HG03108 (cell line): Measurements from ENCODE around the gene HSPA5.
A peak's percentile ranks its signal among the peaks of the same experiment; 100 is the strongest.
"Not testable (repeated sequence)": the region's sequence is repeated elsewhere in the genome, so short reads cannot be mapped to it uniquely, and the experiment has no call there.

ENCODE experiments used
- ATAC-seq: cut with Tn5 transposase; IDR thresholded peaks from one replicate; pipeline ENCODE4 v1.9.1; 2021; ENCODE audit warnings: moderate library complexity; ENCODE audit not compliant: unreplicated experiment

Gene HSPA5

DNA sequence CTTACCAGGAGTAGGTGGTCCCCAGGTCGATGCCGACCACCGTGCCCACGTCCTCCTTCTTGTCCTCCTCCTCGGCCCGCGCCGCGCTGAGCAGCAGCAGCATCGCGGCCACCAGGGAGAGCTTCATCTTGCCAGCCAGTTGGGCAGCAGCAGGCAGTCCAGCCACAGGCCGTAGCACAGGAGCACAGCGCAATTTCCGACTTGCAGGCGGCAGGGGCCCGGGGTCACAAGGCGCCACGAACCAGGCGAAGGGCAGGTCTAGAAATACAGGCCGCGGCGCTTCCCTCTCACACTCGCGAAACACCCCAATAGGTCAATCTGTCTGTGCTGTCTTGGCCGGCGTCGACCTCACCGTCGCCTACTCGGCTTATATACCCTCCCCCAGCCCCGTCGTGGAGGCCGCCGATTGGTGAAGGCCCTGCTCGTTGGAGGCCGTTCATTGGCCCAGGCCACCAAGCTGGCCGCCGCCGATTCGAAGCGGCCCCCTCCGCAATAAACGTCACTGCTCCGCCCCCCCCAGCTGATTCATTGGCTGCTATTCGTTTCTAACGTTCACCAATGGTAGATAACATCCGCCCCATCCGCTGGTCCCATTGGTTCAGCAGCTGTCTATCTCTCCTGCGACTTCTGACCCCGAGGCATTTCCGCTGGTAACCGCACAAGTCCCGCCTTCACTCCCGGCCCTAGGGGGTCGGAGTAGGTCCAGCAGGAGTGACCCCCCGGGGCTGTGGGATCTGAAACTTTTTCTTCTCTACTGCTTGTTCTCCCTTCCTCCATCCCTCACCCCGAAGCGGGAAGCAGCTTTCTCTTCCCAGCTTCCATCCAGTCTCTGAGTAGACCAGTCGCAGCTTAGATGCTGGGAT is at the start of gene HSPA5:
TSS of gene HSPA5 (minus strand) at position 344 of the 863 bp plus-strand sequence. CDS start at position 127, 217 bp downstream.
- ATAC-seq, result peak; percentile 90

DNA sequence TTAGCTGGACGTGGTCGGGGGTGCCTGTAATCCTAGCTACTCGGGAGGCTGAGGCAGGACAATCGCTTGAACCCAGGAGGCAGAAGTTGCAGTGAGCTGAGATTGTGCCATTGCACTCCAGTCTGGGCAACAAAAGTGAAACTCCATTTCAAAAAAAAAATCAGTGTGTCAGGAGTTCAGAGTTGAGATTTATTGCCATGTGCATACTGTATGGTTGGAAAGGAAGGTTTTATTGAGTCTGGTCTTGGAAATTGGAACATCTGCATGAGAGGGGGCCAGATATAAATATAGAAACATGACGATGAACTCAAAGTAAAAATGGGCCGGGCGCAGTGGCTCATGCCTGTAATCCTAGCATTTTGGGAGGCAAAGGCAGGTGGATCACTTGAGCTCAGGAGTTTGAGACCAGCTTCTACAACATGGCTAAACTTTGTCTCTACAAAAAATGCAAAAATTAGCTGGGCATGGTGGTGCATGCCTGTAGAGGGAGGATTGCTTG is 45.8 kb upstream of the HSPA5 start:
- ATAC-seq, result not testable (repeated sequence)

DNA sequence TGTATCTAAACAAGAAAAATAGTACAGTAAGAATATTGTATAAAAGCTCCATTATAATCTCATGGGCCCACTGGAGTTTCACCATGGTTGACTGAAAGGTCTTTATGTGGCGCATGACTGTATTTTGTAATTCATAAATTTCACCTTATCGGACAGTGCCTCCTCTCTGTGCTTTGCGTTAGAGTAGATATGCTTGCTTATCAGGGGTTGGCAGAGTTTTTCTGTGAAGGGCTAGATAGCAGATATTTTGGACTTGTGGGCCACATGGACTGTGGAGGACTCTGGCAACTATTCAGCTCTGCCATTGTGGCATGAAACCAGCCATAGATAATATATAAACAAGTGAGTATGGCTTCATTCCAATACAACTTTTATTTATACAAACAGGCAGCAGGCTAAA is 43.7 kb upstream of the HSPA5 start:
- ATAC-seq, result no peak

- no peak for ATAC-seq
Observed at GRCh38 chr9:125280945-125281344, 39.8 kb upstream of the HSPA5 start.

DNA sequence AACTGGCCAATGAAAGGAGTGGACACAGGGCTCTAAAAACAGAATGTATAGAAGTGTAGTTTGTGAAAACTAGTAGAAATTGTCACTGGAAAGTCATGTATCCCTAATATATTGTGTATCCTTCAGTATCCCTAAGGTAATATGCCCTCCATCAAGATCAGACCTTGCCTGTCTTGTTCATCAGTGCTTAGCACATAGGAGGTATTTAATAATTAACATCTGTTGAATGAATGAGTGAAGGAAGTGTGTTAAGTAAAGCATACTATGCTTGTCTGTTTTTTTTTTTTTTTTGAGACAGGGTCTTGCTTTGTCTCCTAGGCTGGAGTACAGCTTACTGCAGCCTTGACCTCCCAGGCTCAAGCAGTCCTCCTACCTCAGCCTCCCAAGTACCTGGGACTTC is 36.3 kb upstream of the HSPA5 start:
- ATAC-seq, result no peak

DNA sequence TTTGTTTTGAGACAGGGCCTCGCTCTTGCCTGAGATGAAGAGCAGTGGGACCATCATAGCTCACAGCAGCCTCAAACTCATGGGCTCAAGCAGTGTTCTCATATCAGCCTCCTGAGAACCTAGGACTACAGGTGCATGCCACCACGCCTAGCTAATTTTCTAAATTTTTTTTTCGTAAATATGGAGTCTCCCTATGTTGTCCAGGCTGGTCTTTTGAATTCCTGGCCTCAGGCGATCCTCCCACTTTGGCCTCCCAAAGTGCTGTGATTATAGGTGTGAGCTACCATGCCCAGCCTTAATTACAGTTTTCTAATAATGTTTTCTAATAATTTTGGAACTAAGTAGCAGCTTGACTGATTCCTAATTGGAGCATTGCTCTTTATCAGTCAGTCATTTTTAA is 35.6 kb upstream of the HSPA5 start:
- ATAC-seq, result no peak

- ATAC-seq, result no peak
Observed at GRCh38 chr9:125272697-125273096, 31.6 kb upstream of the HSPA5 start.

GRCh38 chr9:125271081-125271480 is 29.9 kb upstream of the HSPA5 start:
- ATAC-seq, result no peak

GRCh38 chr9:125269014-125269397 is 27.9 kb upstream of the HSPA5 start:
- ATAC-seq, result no peak

- no peak for ATAC-seq
Observed at GRCh38 chr9:125268394-125269013, 27.4 kb upstream of the HSPA5 start.

GRCh38 chr9:125264068-125264467 is 22.9 kb upstream of the HSPA5 start:
- ATAC-seq, result not testable (repeated sequence)

DNA sequence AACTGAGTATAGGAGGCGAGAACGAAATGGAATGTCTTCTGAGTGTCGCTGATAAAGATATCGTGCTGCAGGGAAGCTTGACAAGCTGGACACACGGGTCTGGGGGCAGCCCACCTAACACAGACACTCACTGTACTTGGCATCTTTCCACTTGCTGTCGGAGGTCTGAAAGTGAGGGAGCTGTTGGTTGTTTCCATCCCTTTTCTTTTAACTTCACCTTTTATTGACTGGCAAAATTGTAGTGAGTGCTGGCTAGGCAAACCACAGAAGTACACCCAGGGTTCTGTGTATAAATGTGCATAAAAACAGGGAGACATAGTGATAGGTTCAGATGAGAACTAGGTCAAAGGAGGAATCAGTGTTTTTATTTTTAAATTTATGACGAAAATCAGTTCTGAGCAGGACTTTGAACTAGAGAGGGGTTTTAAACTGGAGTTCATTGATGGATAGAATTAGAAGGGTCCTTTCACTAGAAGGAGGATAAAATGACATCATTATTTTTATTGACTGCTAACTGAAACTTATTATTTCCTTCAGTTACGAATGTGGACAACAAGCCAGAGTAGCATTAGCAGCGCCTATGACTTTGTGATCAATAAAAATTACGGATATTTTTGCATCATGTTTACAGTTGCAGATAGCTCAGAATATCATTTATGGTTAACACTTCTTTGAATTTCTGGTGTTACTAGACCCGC is 21.3 kb upstream of the HSPA5 start:
- ATAC-seq, result peak; percentile 2

DNA sequence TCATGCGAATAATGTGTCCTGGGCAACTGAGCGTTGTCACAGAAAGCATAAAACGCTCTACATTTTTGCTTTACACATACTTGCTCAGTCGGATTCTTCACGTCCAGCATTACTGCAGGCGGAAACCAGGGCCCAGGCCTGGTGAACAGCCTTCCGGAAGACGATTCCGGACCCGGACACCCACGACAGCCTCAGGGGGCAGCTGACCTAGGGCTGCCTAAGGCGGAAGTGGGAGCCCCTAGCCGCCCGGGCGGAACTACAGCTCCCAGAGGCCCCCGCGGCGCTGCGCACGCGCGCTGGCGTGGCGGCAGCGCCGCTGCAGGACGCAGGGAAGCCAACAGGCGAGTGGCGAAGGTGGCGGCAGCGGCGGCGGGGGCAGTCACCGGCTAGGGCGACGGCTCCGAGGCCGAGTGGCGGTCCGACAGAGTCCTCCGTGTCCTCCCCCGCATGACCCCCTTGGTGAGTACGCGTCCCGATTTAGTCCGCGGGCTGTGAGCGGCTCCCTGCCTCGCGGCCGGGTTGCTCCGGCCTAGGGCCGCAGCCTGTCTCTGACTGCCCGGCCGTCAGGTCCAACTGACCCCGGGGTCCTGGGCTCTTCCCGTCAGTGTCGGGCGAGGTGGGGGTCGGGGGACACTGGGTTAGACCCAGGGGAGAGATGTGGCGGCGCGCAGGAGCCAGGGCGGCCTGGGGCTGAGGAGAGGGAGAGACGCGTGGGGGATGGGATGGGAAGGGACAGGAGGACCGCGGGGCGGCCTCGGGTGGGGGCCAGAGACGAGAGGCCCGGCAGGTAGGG is 20.6 kb upstream of the HSPA5 start, which contains the start of gene GAPVD1:
TSS of gene GAPVD1 (plus strand) at position 326 of the 793 bp plus-strand sequence. CDS start 37,096 bp downstream, outside the sequence.
- ATAC-seq, result peak; percentile 96

GRCh38 chr9:125260561-125260960 is 19.4 kb upstream of the HSPA5 start:
- ATAC-seq, result no peak

DNA sequence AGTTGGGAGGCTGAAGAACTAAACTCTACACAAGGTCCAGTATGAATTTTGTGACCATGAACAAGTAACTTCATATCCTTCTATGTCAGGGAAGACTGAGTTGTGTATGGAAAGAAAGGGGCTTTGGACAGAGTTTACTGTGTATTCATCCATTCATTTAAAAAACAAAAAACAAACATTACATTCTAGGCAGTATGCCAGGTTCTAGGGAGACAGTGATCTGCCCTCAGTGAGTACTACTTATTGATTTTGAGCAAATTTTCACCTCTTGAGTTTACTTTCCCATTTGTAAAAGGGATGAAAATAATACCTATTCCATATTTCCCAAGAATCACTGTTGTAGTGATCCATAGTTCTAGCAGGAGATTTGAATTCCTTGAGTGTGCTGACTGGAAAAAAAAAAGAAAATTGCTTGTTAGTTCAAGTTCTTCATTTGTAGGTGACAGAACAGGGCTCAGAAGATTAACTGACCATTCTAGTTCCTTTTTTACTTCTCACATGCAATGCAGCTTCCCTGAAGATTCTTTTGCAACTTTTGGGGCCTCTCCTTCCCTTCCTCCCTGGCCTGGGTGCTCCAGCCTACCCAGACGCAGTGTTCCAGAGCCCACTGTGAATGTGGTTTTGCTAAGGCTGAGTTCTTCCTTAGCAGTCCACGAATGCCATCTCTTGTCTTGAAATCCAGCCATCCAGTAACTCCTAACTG is 17.8 kb upstream of the HSPA5 start:
- ATAC-seq, result no peak

- ATAC-seq, result no peak
Observed at GRCh38 chr9:125258160-125258785, 17.1 kb upstream of the HSPA5 start.

GRCh38 chr9:125255781-125256391 is 14.7 kb upstream of the HSPA5 start:
- ATAC-seq, result no peak

DNA sequence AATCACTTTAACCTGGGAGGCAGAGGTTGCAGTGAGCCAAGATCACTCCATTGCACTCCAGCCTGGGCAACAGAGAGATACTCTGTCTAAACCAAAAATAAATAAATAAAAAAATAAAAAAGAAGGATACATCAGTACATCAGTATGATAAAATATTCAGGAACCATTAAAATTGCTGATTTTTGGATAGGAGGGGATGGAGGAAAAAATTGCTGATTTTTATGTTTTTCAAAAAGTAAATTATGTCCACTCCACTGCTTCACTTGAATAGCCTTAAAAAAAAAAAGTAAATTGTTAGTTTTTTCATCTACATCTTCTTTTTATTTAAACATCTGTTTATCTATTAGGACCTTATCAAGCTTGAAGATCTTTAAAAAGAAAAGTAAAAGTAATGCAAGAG is 13.1 kb upstream of the HSPA5 start:
- no peak for ATAC-seq

DNA sequence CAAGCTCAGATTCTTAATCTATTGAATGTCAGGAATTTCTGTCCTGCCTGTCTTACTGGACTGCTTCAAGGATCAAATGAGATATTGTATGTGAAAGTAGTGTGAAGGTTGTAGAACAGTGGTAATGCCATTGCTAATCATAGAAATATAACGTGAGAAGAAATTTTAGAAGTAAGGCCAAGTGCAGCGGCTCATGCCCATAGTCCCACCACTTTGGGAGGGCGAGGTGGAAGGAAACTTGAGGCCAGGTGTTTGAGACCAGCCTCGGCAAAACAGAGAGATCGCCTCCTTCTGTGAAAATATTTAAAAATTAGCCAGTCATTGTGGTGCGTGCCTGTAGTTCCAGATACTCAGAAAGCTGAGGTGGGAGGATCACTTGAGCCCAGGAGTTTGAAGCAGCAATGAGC is 5.1 kb upstream of the HSPA5 start:
- ATAC-seq, result no peak
